Fibroblast of the aortic adventitia (primary cell): ENCODE results near the gene RAB10. TPM values are rescaled to one million over a fixed set of nuclear protein-coding genes. Genes with fewer than 3 reads are reported as not detected.
"Not testable (repeated sequence)": the region's sequence is repeated elsewhere in the genome, so short reads cannot be mapped to it uniquely, and the experiment has no call there.

ENCODE experiments used
- DNase-seq: peaks from one replicate; pipeline ENCODE4 v3.0.0-alpha.2; 2010; ENCODE audit warnings: low read depth
- H3K4me3 ChIP-seq: 2 replicates; pipeline ENCODE4 v1.5.1; 2011; ENCODE audit warnings: low read depth, mild to moderate bottlenecking, control low read depth, low read length, moderate library complexity
- CTCF ChIP-seq: IDR thresholded peaks from 2 replicates; pipeline ENCODE4 v1.5.1; 2011; ENCODE audit warnings: mild to moderate bottlenecking, low read length, control low read depth, inconsistent platforms; ENCODE audit not compliant: insufficient read depth
- total RNA-seq: library from RNA; depleted of rRNA; stranded (reverse); fragments of >200 nt; gene quantifications from 2 replicates; pipeline ENCODE4 v1.2.3, GENCODE V29; 2012; ENCODE audit warnings: low replicate concordance

The RAB10 gene
- total RNA-seq, 1 donor = 234 TPM

- H3K4me3 ChIP-seq = no peak overlapping the region
- no peak for DNase-seq
- no peak for TF ChIP-seq CTCF
Observed at GRCh38 chr2:26076001-26076587, 42.2 kb downstream of the RAB10 start.

GRCh38 chr2:26077291-26077690, 43.4 kb downstream of the RAB10 start:
- no peak for DNase-seq
- TF ChIP-seq CTCF = no peak

GRCh38 chr2:26078939-26079338, 45.1 kb downstream of the RAB10 start:
- TF ChIP-seq CTCF = no peak
- no peak overlapping the region for H3K4me3 ChIP-seq
- DNase-seq = no peak

More at GRCh38 chr2:26077291-26077690, 43.4 kb downstream of the RAB10 start:
- no peak overlapping the region for H3K4me3 ChIP-seq

GRCh38 chr2:26080356-26080755, 46.5 kb downstream of the RAB10 start:
- no peak for TF ChIP-seq CTCF
- no peak overlapping the region for H3K4me3 ChIP-seq
- DNase-seq = no peak

GRCh38 chr2:26080925-26081324, 47.0 kb downstream of the RAB10 start:
- not testable (repeated sequence) for DNase-seq, H3K4me3 ChIP-seq

GRCh38 chr2:26081556-26081955, 47.7 kb downstream of the RAB10 start:
- no peak overlapping the region for H3K4me3 ChIP-seq
- no peak for TF ChIP-seq CTCF
- no peak for DNase-seq

GRCh38 chr2:26086155-26086637, 52.3 kb downstream of the RAB10 start:
- no peak for TF ChIP-seq CTCF
- peak; percentile 20 for DNase-seq
- no peak overlapping the region for H3K4me3 ChIP-seq
